HK-2 (cell line): ENCODE measurements around the gene REG1B.

ENCODE experiments used
- DNase-seq: peaks from one replicate; pipeline ENCODE4 v3.0.0-alpha.2; 2018; ENCODE audit not compliant: unreplicated experiment

Gene REG1B, protein sequence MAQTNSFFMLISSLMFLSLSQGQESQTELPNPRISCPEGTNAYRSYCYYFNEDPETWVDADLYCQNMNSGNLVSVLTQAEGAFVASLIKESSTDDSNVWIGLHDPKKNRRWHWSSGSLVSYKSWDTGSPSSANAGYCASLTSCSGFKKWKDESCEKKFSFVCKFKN

GRCh38 chr2:79087785-79088364 lies at the start of gene REG1B:
Gene REG1B (minus strand): TSS chr2:79087993. CDS start chr2:79087612, 381 bp downstream.
- no peak for DNase-seq

DNA sequence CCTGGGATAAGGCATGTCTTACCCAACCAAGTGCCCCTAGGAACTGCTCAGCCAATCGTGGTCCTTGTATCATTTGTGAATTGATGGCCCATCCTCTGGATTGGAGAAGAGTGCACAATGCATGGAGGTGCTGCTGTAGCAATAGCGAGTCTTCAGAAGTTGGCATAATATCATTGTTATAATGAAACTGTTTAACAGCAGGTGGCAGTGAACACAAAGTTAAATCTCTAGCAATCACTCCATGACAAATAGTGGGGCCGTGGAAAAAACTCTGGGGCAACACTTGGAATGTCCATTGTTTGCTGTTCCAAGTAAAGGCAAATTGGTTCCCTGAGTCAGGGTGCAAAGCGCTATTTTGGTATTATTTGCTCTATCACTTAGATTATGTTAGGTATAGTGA lies 43.9 kb upstream of the REG1B start:
- no peak for DNase-seq

- DNase-seq, result no peak
Observed at GRCh38 chr2:79129804-79130203, 42.0 kb upstream of the REG1B start.

DNA sequence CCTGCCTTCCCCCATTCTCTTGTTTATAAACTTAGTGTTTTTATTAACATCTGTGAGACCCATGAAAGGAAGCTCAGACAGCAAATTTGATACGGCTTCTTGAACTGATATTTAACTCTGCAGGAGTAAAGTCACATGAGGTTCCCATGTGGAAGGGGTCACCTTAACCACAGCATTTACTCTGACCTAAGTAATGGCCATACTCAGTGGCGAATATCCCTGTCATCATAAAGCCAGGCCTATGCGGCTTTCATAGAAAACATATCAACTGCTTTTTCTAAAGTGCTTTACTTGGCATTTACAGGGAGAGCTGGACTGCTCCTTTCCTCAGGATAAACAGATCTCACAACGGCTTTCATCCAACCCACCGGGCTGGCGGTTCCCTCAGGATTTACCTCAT lies 41.5 kb upstream of the REG1B start:
- DNase-seq, result no peak

- no peak for DNase-seq
Observed at GRCh38 chr2:79128406-79128805, 40.6 kb upstream of the REG1B start.

DNA sequence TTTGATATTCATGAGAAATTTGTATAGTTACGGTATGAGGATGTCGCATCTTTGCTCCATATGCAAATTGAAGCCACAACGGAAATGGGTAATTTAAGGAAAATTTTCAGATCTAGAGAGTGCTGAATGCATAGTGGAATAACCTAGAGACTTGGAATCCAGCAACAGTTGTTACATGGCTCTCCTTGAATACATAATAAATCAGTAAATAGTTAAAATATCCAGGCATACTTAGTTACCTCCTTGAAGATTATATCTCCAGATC lies 37.9 kb upstream of the REG1B start:
- DNase-seq, result no peak

- no peak for DNase-seq
Observed at GRCh38 chr2:79124907-79125720, 37.3 kb upstream of the REG1B start.

GRCh38 chr2:79122676-79123075 lies 34.9 kb upstream of the REG1B start:
- DNase-seq, result no peak

DNA sequence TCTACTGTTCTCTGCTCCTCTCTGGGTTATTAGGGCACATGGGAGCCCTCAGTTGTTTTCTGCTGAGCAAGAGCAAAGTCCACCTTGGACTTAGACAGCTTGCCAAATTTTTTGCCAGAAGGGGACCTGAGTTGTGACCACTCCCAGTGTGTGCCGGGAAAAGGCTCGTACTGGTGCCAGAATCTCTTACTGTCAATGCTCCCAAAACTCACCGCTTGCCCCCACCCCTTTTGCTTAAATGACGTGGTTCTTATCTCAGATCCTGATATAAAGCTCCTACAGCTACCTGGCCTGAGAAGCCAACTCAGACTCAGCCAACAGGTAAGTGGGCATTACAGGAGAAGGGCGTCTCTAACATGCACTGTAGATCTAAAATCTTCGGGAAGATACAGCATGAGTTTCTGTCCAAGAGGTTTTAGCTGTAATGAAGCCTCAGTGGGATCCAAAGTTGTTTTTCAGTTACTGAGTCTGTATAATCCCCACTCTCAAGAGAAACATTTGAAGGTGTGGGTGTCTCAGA lies 32.5 kb upstream of the REG1B start, which contains the start of gene REG1A:
Gene REG1A, plus strand, starts transcription at position 295 of the 520 bp plus-strand sequence. CDS start 374 bp downstream, outside the sequence.
- no peak for DNase-seq

GRCh38 chr2:79116997-79117928 lies 29.5 kb upstream of the REG1B start:
- DNase-seq, result no peak

DNA sequence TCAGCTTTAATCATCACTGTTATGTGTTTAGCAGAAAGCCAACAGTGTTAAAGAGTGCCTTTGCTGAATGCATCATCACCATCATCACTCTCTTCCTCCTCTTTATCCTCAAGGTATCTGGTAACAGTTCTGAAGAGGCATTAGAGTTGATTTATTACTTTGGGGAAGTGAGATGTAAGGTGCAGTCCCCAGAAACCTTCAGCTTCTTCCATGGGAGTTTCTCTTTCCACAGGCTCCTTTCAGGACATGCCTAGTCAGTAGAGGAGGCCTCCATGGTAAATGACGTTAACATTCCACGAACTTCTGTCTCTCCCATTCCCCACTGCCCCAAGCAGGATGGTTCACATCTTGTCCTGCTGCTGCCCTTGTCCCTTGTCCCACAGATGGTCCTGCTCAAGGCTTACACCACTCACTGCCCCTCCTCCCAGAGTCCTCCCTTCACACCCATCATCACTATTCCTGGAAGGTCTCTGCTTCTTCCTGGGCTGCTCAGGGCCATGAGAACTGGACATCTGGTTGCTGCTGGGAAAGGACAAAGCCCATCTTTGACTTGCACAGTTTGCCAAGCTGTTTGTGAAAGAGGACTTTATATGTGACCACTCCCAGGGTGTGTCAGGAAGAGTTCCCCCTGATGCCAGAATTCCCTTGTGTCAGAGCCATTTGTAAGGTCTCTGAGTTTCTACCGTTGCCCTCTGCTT lies 27.2 kb upstream of the REG1B start:
- no peak for DNase-seq

- DNase-seq, result no peak
Observed at GRCh38 chr2:79112269-79112668, 24.5 kb upstream of the REG1B start.

GRCh38 chr2:79105259-79105658 lies 17.5 kb upstream of the REG1B start:
- no peak for DNase-seq

DNA sequence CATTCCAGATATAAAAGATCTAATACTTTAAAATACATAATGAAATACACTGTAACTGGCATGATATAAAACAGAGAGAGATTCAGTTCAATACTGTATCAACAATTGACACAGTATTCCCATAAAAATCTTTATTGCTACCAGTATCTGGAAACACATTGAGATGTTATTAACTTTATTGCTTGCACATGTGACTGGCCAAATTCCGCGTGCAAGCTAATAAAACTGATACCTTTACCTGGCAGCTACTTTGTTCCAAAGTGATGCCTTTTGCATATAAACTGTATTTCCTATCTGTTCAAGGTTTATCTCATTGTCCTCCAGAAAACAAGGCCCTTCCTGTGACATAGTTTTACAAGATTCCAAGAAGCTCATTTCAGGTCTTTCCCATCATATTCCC lies 15.4 kb upstream of the REG1B start:
- DNase-seq, result no peak

- DNase-seq, result no peak
Observed at GRCh38 chr2:79101024-79101423, 13.2 kb upstream of the REG1B start.

DNA sequence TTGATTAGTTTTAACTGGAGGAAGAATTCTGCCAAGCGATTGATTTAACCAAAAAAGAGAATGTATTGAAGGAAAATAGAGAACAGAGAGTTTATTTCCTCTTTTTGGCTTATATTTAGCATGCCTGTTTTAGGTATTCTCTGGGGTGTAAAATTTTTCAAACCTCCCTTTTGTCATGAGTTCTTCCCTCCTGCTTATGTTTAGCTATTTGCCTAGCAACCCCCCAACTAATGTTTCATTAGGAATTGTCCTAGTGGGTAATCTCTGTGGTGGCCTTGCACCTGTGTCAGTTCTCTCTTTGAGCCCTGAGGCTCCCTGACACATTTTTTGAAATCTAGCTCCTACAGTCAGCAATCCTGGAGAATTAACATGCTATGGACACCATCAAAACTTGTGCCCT lies 12.5 kb upstream of the REG1B start:
- no peak for DNase-seq

- DNase-seq, result no peak
Observed at GRCh38 chr2:79099140-79099686, 11.4 kb upstream of the REG1B start.

DNA sequence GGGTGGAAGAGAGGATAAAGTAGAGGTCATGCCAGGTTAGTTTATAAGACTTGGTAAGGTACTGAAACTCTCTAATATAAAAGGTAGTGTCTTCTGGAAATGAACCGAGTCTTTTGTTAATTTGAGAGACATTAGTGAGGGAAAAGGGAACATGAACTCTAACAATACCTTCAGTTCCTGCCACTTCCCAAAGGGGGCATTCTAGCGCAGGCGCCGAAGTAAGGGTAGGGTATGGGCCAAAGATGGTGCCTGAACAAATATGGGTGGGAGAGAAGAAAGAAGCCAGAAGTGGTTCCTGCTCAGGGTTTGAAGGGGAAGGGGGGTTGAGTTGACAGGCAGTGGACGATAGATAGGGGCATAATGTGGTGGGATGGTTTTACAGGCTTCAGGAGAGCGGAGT lies 10.1 kb upstream of the REG1B start:
- DNase-seq, result no peak

- no peak for DNase-seq
Observed at GRCh38 chr2:79090693-79091092, 2.9 kb upstream of the REG1B start.

GRCh38 chr2:79086255-79086654 lies 1.5 kb downstream of the REG1B start:
- DNase-seq, result no peak

GRCh38 chr2:79085382-79085781 lies 2.4 kb downstream of the REG1B start:
- DNase-seq, result no peak
